Adrenal gland (tissue), 12 donors: ENCODE results near the gene MON1B. TPM values are rescaled to one million over a fixed set of nuclear protein-coding genes. Genes with fewer than 3 reads are reported as not detected.

Experiments used
- DNase-seq, 7 donors: peaks; one replicate each; pipeline ENCODE4 v3.0.0-alpha.2; 2019 to 2020
- H3K27ac ChIP-seq, 5 donors: fragments of 200-600 bp; sonication (generic) in 4 of 5; 1 replicate in 3 of 5; 2 replicates in 2 of 5; pipeline versions ENCODE4 v1.5.1 to v1.8.0; 2016 to 2020; ENCODE audit warnings: mild to moderate bottlenecking in 1 of 5
- H3K27me3 ChIP-seq: fragments of 200-600 bp; 2 replicates; pipeline ENCODE4 v1.8.0; 2021
- H3K36me3 ChIP-seq, 2 donors: fragments of 200-600 bp; replicated peaks in 1 of 2; 1 replicate in 1 of 2; 2 replicates in 1 of 2; pipeline versions ENCODE4 v1.5.1 to v1.8.0; 2018 to 2022
- H3K4me1 ChIP-seq, 2 donors: fragments of 200-600 bp; replicated peaks in 1 of 2; 1 replicate in 1 of 2; 2 replicates in 1 of 2; pipeline versions ENCODE4 v1.5.1 to v1.8.0; 2018 to 2021
- H3K4me3 ChIP-seq, 4 donors: fragments of 200-600 bp; sonication (generic) in 3 of 4; one replicate each; pipeline ENCODE4 v1.5.1; 2016 to 2018
- H3K9me3 ChIP-seq, 3 donors: fragments of 200-600 bp; sonication (generic) in 1 of 3; replicated peaks in 1 of 3; 1 replicate in 2 of 3; 2 replicates in 1 of 3; pipeline versions ENCODE4 v1.5.1 to v1.8.0; 2016 to 2021
- POLR2A ChIP-seq, 2 donors: fragments of 450-650 bp; IDR thresholded peaks; one replicate each; pipeline ENCODE4 v1.6.1; 2017; ENCODE audit warnings: antibody characterized with exemption in 2 of 2, mild to moderate bottlenecking in 2 of 2, moderate library complexity in 1 of 2
- WGBS, 4 donors: extraction: QIAGEN DNeasy Blood & Tissue Kit in 2 of 4; methylation state at CpG; one replicate each; pipeline versions ENCODE4 v1.1.5 to v1.1.7; 2013 to 2017; 5-methylcytosine and 5-hydroxymethylcytosine counted together
- intact Hi-C, 2 donors: fragments of 100-400 bp; cut with DNase I; formaldehyde crosslinking; loops; one replicate each; pipeline versions ENCODE4 v1.14.1 to v1.15.0; 2022 to 2023
- polyA plus RNA-seq, 3 donors: library from polyadenylated mRNA; stranded (reverse); fragments of 200-250 nt in 2 of 3; fragments of 350-450 nt in 1 of 3; fragmentation: Illumina TruSeq in 1 of 3; extraction: RNeasy Lipid Tissue Mini Kit (QIAGEN cat#74804) in 1 of 3; gene quantifications; one replicate each; pipeline ENCODE4 v1.2.3, GENCODE V29; 2013 to 2014
- total RNA-seq, 9 donors: library from RNA; depleted of rRNA in 4 of 9; stranded (reverse); fragments of >200 nt in 4 of 9; fragments of 120-200 nt in 1 of 9; fragmentation: NEBNext Ultra II Directional in 1 of 9; extraction: Animal tissue kit (Norgen Biotek cat#: 25700) in 1 of 9; gene quantifications; one replicate each; pipeline versions ENCODE4 v1.1.0 to v1.2.4, GENCODE V29; 2013 to 2023
- TF ChIP-seq, protein P1 (sequence below), 6 experiments: fragments of 450-650 bp in 4 of 6; fragments of 200-600 bp in 2 of 6; sonication (generic) in 1 of 6; IDR thresholded peaks; 1 replicate in 5 of 6; 2 replicates in 1 of 6; pipeline versions ENCODE4 v1.5.1 to v1.8.0; 2016 to 2021; ENCODE audit warnings: antibody characterized with exemption in 6 of 6, mild to moderate bottlenecking in 2 of 6, moderate library complexity in 1 of 6
- donor health status: healthy with polysubstance abuse.
- donor health status: Bipolar disorder and iron deficiency.
- donor health status: DM: yes; HTN: yes; CAD: no.
- donor health status: DM: no; HTN: no; CAD: no.
- donor health status: DM: no; HTN: no; CAD: no.
- donor health status: DM: yes; HTN: yes; CAD: no.

The MON1B gene
- total and polyA plus RNA-seq, 12 donors, result 7.5 to 94.0 (median 27.2) TPM

DNA sequence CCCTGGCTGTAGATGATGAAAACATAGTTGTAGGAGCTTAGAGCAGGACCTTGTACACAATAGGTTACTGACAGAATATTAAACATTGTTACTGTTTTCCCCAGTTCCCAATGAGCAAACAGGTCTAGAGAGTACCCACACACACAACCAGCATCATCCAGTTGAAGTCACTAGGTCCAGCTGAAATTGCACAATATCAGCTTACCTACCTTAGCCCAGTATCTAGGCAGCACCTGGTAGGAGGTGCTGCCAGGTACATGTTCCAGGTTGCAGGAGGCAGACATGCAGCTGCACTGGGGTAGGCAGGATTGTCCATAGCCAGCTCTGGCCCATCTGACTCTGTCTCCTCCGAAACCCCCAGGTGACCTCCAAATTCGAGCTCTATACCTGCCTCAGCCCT, 6.8 kb downstream of the MON1B start:
- H3K27ac ChIP-seq, result no peak overlapping the region
- H3K36me3 ChIP-seq, result peaks cover 0 to 58% of the 10 kb centered on the region in 2 donors
- no peaks in the 10 kb centered on the region for H3K27me3 ChIP-seq
- no peak overlapping the region for H3K4me3 ChIP-seq
- 90 to 100% (median 98%) methylated on average over 1 to 2 of the region's 2 CpGs for WGBS, 4 donors
- intact Hi-C loops, result no loop called here
- H3K4me1 ChIP-seq, result peaks cover 0 to 3% of the 10 kb centered on the region in 2 donors
- TF ChIP-seq POLR2A (IDR thresholded peaks at IDR 0.05), result no peak
- TF ChIP-seq, protein P1, sequence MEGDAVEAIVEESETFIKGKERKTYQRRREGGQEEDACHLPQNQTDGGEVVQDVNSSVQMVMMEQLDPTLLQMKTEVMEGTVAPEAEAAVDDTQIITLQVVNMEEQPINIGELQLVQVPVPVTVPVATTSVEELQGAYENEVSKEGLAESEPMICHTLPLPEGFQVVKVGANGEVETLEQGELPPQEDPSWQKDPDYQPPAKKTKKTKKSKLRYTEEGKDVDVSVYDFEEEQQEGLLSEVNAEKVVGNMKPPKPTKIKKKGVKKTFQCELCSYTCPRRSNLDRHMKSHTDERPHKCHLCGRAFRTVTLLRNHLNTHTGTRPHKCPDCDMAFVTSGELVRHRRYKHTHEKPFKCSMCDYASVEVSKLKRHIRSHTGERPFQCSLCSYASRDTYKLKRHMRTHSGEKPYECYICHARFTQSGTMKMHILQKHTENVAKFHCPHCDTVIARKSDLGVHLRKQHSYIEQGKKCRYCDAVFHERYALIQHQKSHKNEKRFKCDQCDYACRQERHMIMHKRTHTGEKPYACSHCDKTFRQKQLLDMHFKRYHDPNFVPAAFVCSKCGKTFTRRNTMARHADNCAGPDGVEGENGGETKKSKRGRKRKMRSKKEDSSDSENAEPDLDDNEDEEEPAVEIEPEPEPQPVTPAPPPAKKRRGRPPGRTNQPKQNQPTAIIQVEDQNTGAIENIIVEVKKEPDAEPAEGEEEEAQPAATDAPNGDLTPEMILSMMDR (IDR thresholded peaks at IDR 0.05), result no peak
- no peak for DNase-seq
- H3K9me3 ChIP-seq, result no peaks in the 10 kb centered on the region

DNA sequence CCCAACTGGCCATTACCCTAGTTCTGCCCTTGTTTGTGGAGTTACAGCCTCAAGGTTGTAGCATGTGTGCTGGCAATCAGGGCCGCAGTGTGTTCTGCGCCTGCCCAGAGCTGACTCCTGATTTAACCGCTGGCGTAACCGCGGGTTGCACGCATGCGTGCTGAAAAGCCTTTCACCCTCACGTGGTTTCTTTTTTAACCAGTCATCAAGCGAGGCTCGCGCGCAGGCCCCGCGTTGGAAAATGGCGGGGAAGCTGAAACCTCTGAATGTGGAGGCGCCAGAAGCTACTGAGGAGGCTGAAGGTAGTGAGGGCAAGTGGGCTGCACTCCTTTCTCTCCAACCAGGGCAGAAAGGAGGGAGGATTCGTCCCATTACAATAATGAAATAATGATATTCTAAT, 8.2 kb downstream of the MON1B start, which contains the start of gene SYCE1L:
TSS of gene SYCE1L (plus strand) at position 198 of the 400 bp plus-strand sequence. CDS start at position 242, 44 bp downstream.
- TF ChIP-seq, protein P1 (IDR thresholded peaks at IDR 0.05), result no peak
- TF ChIP-seq POLR2A (IDR thresholded peaks at IDR 0.05), result no peak
- H3K36me3 ChIP-seq, result peaks cover 0 to 54% of the 10 kb centered on the region in 2 donors
- H3K4me3 ChIP-seq, result no peak within 1 kb of the TSS
- no peaks in the 10 kb centered on the region for H3K27me3 ChIP-seq
- H3K4me1 ChIP-seq, result no peaks in the 10 kb centered on the region
- DNase-seq, result no peak
- no peaks in the 10 kb centered on the region for H3K9me3 ChIP-seq
- intact Hi-C loops, result no loop called here
- WGBS, 4 donors, result 93 to 98% (median 95%) methylated on average over 16 to 18 of the region's 18 CpGs
- H3K27ac ChIP-seq, result no peak within 1 kb of the TSS

DNA sequence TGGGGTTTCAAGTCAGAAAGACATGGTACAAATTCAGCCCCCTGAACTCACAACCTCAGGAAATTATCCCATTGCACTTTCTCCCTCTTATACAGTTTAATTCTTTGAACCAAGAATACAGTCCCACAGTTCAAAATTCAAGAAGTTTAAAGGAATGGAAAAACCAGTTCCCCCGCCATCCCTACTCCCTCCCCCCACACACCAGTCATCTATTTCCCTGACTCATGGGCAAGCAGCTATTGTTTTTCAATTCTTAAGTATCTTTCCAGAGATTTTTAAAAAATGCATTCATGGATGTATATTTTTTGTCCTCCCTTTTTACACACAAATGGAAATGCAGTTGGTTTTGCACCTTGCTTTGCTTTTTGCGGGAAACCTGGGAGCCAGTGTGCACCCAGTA, 15.5 kb downstream of the MON1B start:
- H3K4me1 ChIP-seq, result no peaks in the 10 kb centered on the region
- intact Hi-C loops, result no loop called here
- H3K27me3 ChIP-seq, result no peaks in the 10 kb centered on the region
- no peaks in the 10 kb centered on the region for H3K9me3 ChIP-seq
- no peaks in the 10 kb centered on the region for H3K36me3 ChIP-seq
- no peak overlapping the region for H3K27ac ChIP-seq
- 77 to 85% (median 82%) methylated on average over 2 of the region's 2 CpGs for WGBS, 4 donors
- no peak for DNase-seq
- no peak overlapping the region for H3K4me3 ChIP-seq
- TF ChIP-seq, protein P1 (IDR thresholded peaks at IDR 0.05), result no peak
- no peak for TF ChIP-seq POLR2A (IDR thresholded peaks at IDR 0.05)

DNA sequence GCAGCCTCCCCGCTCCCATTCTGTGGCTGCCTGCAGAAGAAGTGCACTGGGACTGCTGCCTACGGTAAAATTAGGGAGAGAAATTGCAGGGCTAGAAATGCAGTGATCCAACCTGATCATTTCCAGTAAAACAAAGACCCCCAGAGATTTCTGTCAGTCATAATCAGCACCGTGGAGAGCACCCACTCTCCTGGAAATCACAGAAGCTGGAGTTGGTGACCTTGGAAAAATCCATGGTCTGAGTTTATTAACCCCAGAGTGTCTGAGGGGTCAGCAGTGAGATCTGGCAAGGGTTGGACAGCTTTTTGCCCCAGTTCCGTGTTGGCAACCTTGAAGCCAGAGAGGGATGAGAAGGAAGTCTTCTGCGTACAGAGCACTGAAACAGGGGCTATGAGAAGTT, 16.0 kb downstream of the MON1B start:
- TF ChIP-seq, protein P1 (IDR thresholded peaks at IDR 0.05), result no peak
- no peak for TF ChIP-seq POLR2A (IDR thresholded peaks at IDR 0.05)
- no peak overlapping the region for H3K4me3 ChIP-seq
- H3K27ac ChIP-seq, result no peak overlapping the region
- 37 to 68% (median 55%) methylated on average over 5 of the region's 5 CpGs for WGBS, 4 donors
- no peaks in the 10 kb centered on the region for H3K27me3 ChIP-seq
- DNase-seq, result no peak
- no peaks in the 10 kb centered on the region for H3K36me3 ChIP-seq
- H3K9me3 ChIP-seq, result no peaks in the 10 kb centered on the region
- intact Hi-C loops, result no loop called here
- peaks cover 0 to 2% of the 10 kb centered on the region in 2 donors for H3K4me1 ChIP-seq
